Stimulated activated CD8-positive, alpha-beta memory T cell treated with anti-CD3 and anti-CD28 coated beads, Interleukin-4, amount 100 ng/mL, for 24 hours (primary cell): ENCODE results near the gene EPS15.
"Not testable (repeated sequence)": the region's sequence is repeated elsewhere in the genome, so short reads cannot be mapped to it uniquely, and the experiment has no call there.

ENCODE experiments used
- DNase-seq: peaks from one replicate; pipeline ENCODE4 v3.0.0-alpha.2; 2020; ENCODE audit warnings: low read depth

The EPS15 gene

DNA sequence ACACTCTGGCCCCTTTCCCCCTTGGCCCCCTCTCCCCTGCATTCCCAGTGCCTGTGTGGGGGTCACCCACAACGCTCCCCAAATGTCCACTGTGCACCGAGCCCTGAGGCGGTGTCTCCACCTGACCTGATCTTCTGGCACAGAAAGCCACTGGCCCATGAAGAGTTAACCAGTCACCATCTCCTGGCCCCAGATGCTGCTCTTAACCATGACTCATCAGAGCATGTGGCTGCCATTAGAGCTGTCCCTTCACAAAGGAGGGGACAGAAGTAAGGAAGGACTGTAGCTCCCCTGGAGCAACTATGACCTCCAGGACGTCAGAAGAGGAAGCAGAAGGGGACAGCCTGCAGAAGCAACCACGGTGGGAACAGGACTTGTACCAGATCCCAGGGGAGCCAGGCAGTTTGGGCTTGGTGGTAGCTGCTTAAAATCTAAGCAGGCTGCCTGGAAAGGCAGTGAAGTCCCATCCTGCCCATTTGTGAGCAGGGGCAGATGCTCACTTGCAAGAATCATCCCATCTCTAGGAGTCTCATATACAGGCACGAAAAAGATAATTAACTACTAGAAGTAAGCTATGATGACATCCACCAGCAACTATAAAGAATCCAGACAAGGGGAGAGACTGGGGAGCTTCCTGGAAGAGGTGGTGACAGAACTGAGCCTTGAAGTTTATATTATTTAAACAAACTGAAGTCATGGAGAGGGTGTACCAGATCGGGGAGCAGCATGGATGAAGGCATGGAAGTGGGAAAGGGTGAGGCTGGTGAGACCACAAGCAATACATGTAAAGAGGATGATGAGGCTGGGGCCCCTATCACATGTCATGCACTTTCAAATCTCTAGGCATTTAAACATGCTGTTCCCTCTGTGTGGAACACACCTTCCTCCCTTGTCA is 187.6 kb downstream of the EPS15 start:
- DNase-seq: no peak

- no peak for DNase-seq
Observed at GRCh38 chr1:51330331-51331201, 188.5 kb downstream of the EPS15 start, which contains the start of gene TTC39A. TSS of gene TTC39A (minus strand) at chr1:51330562. CDS start at chr1:51330477, 85 bp downstream.

DNA sequence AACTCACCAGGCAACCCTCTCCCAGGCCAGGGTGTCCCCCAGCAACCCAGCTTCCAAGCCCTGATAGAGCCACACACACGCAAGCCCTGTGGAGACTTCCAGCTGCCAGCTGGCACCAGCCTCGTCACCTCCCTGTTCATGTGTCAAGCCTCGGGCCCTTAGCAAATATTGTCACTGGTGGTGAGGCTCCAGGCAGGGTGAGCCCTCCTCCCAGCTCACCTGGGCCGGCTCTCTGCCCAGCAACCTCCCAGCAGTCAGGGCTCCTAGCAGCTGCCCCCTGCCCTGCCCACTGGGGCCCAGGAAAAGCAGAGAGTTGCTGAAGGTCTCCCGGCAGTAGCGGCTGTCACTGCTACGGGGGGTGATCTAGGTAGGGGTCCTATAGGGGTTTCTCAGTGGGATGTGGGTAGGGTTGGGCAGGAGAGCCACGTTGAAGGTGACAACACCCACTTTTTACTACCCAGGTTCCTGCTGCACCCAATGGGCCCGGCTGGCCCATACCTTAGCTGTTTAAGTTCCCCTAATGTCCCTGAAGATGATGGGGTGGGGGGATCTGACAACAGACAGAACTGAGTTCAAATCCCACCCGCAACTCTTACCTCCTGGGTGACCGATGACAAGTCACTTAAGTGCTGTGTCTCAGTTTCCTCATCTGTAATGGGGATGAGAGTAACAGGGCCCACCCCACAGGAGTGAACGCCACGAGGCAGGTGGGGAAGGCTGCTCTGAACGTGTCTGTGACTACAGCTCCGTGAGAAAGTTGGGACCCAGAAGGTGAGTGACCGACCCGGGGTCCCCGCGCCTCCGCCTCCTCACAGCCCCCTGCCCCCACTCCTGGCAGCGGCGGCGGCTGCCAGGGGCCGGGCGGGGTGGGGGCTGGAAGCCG is 189.4 kb downstream of the EPS15 start:
- no peak for DNase-seq

DNA sequence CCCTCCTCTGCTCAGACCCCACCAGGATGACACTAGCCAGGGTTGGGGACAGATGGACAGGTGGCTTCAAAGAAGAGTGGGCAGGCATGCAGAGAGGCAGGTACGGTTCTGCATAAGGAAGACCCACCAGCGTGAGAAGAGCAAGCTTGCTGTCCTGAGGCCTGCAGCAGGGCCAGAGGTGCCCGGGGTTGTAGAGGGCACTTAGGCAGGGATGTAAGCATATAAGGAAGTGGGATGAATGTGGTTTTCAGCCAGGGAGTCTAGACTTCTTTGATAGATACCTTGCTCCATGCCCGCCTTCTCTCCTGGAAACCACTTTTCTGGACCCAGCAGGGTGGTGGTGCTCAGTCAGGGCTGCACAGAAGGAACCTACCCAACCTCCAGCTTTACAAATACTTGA is 190.1 kb downstream of the EPS15 start:
- no peak for DNase-seq

- DNase-seq: no peak
Observed at GRCh38 chr1:51328279-51328678, 190.8 kb downstream of the EPS15 start.

- no peak for DNase-seq
Observed at GRCh38 chr1:51327386-51327785, 191.7 kb downstream of the EPS15 start.

DNA sequence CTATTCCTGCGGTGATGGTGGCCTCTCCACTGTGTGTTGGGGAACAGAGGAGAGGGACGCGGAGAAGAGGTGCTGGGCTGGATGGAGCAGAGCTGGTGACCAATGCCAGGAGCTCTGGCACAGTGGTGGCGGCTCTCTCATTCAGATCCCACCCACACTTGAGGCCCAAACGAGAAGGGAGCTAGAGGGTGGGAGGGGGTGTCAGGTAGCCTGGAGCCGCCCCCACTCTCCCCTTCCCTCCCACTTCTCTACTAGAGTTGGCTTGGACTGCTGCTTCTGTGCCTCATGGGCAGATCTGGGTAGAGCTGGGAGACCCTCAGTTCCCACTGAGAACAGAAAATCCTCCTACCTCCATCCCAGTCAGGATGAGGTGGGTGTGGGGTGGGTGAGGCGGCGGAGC is 192.2 kb downstream of the EPS15 start:
- DNase-seq: no peak

DNA sequence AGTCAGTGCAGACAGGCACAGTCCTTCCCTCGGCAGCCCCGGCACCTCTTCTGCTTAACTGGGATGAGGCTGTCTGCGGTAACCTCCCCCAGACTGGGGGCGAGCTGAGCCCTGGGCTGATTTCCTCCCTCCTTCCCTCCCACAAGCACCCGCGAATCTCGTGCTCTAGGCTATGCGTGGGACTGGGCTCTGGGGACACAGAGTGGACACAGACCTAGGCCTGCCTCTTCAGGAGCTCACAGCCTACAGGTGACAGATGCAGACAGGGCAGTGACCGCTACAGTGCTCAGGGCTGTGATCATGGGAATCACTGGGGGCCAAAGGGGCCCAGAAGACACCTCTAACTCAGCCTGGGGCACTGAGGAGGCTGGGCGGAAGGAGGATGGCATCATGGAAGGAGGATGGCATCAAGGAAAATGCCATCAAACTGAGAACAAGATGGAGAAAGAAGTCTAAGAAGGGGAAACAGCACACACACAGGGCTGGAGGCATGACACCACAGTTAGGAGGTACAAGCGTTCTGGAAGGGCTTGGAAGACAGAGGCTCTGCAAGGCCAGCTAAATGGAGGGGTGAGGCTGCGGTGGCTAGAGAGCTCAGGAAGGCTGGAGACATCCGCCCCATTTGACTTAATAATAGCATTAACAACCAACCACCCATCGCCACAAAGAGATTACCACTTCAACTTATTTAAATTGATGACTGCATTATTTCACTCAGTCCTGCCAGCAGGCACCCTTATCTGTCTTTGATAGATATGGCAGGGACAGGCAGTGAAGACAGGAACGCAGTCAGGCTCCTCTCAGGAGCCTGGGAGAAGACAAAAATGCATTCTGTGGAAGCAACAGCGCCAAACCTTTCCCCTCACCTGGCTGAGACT is 192.9 kb downstream of the EPS15 start:
- DNase-seq: no peak

- no peak for DNase-seq
Observed at GRCh38 chr1:51325391-51325790, 193.7 kb downstream of the EPS15 start.

- not testable (repeated sequence) for DNase-seq
Observed at GRCh38 chr1:51325011-51325385, 194.1 kb downstream of the EPS15 start.

DNA sequence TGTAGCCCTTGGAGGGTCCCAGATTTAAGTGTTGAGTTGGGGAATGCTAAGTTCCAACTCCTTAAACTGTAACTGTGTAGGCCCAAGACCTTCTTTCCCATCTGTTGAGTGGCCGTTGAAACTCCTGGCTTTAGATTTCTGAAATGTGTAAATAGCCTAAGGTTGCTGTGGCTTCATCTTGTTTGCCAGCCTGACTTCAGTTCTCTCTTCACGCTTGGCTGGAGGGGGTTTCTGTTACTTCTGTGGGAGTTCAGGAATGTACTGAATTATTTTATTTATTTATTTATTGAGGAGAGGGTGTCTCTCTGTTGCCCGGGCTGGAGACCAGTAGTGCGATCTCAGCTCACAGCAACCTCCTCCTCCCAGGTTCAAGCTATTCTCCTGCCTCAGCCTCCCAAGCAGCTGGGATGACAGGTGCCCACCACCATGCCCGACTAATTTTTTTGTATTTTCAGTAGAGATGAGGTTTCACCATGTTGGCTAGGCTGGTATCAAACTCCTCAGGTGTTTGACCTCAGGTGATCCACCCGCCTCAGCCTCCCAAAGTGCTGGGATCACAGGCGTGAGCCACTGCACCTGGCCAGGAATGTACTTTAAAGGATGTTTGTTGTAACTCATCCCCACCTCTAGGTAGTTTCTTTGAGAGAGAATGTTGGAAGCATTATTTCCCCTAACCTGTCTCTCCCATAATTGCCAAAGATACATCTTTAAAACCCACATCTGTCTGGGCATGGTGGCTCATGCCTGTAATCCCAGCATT is 194.6 kb downstream of the EPS15 start:
- no peak for DNase-seq

- DNase-seq: no peak
Observed at GRCh38 chr1:51323778-51324177, 195.3 kb downstream of the EPS15 start.

DNA sequence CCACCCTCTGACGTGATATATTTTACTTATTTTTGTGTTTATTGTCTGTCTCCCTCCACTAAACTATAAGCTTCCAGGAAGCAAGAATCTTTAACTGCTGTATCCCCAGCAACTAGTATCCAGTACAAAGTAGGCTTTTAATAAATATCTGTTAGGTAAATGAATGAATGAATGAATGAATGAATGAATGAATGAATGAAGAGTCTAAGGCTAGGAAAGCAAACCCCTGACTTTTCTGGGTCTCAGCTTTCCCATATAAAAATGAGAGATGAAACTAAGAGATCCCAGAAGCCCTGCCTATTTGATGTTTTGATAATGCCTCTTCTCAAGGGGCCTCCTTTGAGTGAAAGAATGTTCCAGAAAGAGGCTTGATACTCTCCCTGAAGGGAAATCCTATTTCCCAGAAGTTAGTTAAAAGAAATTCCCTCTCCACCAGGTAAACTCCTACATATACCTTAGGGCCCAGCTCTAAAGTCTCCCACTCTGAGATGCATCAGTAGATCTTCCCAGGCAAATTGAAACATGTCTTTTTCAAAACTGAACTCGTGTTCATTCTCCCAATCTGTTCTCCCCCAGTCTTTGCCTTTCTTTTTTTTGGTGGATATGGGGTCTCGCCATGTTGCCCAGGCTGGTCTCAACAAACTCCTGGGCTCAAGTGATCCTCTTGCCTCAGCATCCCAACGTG is 196.5 kb downstream of the EPS15 start:
- DNase-seq: no peak

- no peak for DNase-seq
Observed at GRCh38 chr1:51321924-51322280, 197.2 kb downstream of the EPS15 start.

DNA sequence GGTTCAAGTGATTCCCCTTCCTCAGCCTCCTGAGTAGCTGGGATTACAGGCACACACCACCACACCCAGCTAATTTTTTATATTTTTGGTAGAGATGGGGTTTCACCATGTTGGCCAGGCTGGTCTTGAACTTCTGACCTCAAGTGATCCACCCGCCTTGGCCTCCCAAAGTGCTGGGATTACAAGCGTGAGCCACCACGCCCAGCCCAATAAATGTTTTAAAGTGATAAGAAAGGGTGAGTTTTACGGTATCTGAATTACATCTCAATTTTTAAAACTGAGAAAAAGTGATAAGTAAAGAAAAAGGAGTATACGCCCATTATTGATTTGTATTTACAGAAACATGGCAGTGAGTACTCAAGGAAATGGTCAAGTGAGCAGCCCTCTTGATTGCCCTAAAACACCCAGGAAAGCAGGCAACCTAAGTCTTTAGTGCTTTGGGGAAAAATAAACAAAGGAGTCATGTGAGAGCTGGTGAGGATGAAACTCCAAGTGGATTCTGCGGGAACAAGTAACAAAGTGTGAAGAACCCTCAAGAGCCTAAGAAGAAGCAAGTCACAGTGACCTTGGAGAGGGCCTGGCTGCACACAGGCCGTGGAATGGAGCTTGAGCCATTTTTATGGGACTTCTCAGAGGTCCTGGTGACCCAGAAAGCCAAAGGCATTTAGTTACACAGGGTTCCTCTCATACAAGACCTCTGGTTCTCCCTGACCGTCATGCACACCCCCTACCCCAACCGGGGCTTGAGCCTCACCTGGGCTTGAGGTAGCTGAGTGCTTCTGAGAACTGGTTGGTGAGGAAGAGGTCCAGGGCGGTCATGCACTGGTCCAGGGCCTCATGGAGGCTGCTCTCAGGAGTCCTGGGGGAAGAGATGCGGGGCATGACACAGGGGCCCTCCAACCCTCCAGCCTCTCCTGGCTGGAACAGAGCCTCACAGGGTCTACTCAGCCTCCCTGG is 197.8 kb downstream of the EPS15 start:
- no peak for DNase-seq

GRCh38 chr1:51317798-51318197 is 201.3 kb downstream of the EPS15 start:
- no peak for DNase-seq

DNA sequence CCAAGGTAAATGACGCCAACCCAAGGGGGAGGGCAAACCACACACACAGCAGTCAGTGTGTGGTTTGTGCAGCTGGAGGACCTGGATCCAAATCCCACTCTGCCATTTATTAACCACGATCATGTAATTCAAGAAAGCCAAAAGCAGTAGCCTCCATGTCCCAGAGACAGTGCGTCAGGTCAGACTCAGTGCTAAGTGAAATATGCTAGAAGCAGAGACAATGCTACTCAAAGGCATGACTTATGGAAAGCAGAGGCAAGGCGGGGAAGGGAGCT is 202.3 kb downstream of the EPS15 start:
- DNase-seq: no peak

DNA sequence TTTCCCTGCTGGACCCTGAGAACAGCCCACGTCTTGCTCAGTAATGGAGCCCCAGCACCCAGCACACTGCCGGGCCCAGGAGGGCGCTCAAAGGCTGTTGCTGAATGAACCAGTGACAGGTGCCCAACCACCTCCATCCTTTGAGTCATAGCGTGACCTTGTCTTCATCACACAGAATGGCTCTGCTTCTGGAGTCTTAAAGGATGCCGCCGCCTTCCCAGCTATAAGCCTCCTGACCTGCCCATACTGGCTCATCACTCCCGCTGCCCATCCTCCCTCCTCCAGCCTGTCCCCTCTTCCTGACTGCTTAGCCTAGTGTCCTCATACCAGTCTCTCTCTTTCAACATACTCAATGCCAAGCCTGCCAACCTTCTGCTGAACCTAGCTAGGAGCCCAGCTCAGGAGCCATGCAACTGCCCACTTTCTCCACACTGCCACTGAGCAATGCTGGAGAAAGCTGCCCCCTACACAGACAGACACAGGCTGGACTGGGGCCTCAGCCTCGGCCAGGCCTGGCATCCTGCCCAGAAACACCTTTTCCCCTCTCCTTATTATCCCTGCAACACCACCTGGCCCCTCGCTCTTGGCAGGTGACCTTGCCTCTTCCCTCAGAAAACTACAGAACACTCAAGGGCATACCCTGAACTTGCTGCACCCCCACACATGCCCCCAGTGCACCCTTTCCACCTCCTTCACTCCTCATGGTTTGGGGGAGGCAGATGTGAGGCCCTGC is 202.8 kb downstream of the EPS15 start:
- no peak for DNase-seq
